ENCODE measurements around the gene IL11RA.

GRCh38 chr9:34674440-34674839, 22.5 kb downstream of the IL11RA start:
- TF ChIP-seq ELF4 (IDR thresholded peaks at IDR 0.05) (no peak), NFRKB (IDR thresholded peaks at IDR 0.05) (no peak), FOXK2 (IDR thresholded peaks at IDR 0.05) (no peak), BHLHE40 (IDR thresholded peaks at IDR 0.05; ENCODE audit: borderline replicate concordance) (no peak), SP1 (IDR thresholded peaks at IDR 0.05) (no peak), ARNT (IDR thresholded peaks at IDR 0.05) (no peak), HDGF (IDR thresholded peaks at IDR 0.05; ENCODE audit: borderline replicate concordance) (no peak), SUZ12 (IDR thresholded peaks at IDR 0.05) (no peak), FOXA1 (IDR thresholded peaks at IDR 0.05) (no peak), FOXM1 (IDR thresholded peaks at IDR 0.05; ENCODE audit: borderline replicate concordance) (no peak), PKNOX1 (IDR thresholded peaks at IDR 0.05) (no peak), ZNF384 (IDR thresholded peaks at IDR 0.05) (no peak)
